ENCODE measurements around the gene MVP.
A peak's percentile ranks its signal among the peaks of the same experiment; 100 is the strongest.
"Not testable (repeated sequence)": the region's sequence is repeated elsewhere in the genome, so short reads cannot be mapped to it uniquely, and the experiment has no call there.

MVP gene

GRCh38 chr16:29842732-29843346 lies 22.6 kb downstream of the MVP start:
- ATAC-seq (no peak), DNase-seq (no peak)

- no peak for ATAC-seq
Observed at GRCh38 chr16:29843931-29844330, 23.7 kb downstream of the MVP start.

GRCh38 chr16:29844575-29845331 lies 24.5 kb downstream of the MVP start:
- DNase-seq: no peak

More at GRCh38 chr16:29843931-29844330, 23.7 kb downstream of the MVP start:
- DNase-seq: no peak

GRCh38 chr16:29845656-29846055 lies 25.4 kb downstream of the MVP start:
- DNase-seq (no peak), ATAC-seq (no peak)

More at GRCh38 chr16:29844575-29845331, 24.5 kb downstream of the MVP start:
- no peak for ATAC-seq

GRCh38 chr16:29848420-29849297 lies 28.4 kb downstream of the MVP start:
- DNase-seq (peak; percentile 88), ATAC-seq (peak; percentile 92)

- no peak for ATAC-seq
- DNase-seq: no peak
Observed at GRCh38 chr16:29849505-29849904, 29.2 kb downstream of the MVP start.

GRCh38 chr16:29850998-29851397 lies 30.7 kb downstream of the MVP start:
- ATAC-seq (no peak), DNase-seq (no peak)

- DNase-seq (no peak), ATAC-seq (no peak)
Observed at GRCh38 chr16:29852654-29853053, 32.4 kb downstream of the MVP start.

GRCh38 chr16:29854520-29855100 lies 34.3 kb downstream of the MVP start:
- peak; percentile 25 for ATAC-seq
- DNase-seq: no peak

- no peak for DNase-seq
- ATAC-seq: no peak
Observed at GRCh38 chr16:29857133-29857760, 37.0 kb downstream of the MVP start.

- ATAC-seq (no peak), DNase-seq (no peak)
Observed at GRCh38 chr16:29858149-29858849, 38.0 kb downstream of the MVP start.

GRCh38 chr16:29858974-29859373 lies 38.7 kb downstream of the MVP start:
- ATAC-seq: no peak

GRCh38 chr16:29860218-29860617 lies 40.0 kb downstream of the MVP start:
- no peak for ATAC-seq
- DNase-seq: no peak

More at GRCh38 chr16:29858974-29859373, 38.7 kb downstream of the MVP start:
- DNase-seq: no peak

- ATAC-seq: no peak
- DNase-seq: peak; percentile 20
Observed at GRCh38 chr16:29862383-29862883, 42.2 kb downstream of the MVP start.

GRCh38 chr16:29862884-29863668 lies 42.8 kb downstream of the MVP start, which contains the start of gene CDIPT:
CDIPT (minus strand) TSS chr16:29863226; CDS start chr16:29862857, 369 bp downstream.
- ATAC-seq: peak; percentile 99
- DNase-seq: peak; percentile 91

- DNase-seq (no peak), ATAC-seq (no peak)
Observed at GRCh38 chr16:29863669-29863984, 43.4 kb downstream of the MVP start.

GRCh38 chr16:29864205-29864604 lies 43.9 kb downstream of the MVP start:
- no peak for ATAC-seq

GRCh38 chr16:29868396-29869009 lies 48.2 kb downstream of the MVP start:
- DNase-seq (no peak), ATAC-seq (no peak)

More at GRCh38 chr16:29864205-29864604, 43.9 kb downstream of the MVP start:
- no peak for DNase-seq

- not testable (repeated sequence) for DNase-seq, ATAC-seq
Observed at GRCh38 chr16:29869067-29869466, 48.8 kb downstream of the MVP start.
